Sigmoid colon (tissue), 7 donors: ENCODE measurements around the gene TMEM135. TPM values are rescaled to one million over a fixed set of nuclear protein-coding genes. Genes with fewer than 3 reads are reported as not detected.
A peak's percentile ranks its signal among the peaks of the same experiment; 100 is the strongest.

Source experiments
- DNase-seq: peaks from one replicate; pipeline ENCODE4 v3.0.0-alpha.2; 2019
- H3K27ac ChIP-seq, 4 donors: fragments of 200-600 bp; sonication (generic); one replicate each; pipeline ENCODE4 v1.5.1; 2016 to 2019; ENCODE audit warnings: mild to moderate bottlenecking in 1 of 4
- H3K27me3 ChIP-seq, 3 donors: fragments of 200-600 bp; sonication (generic); one replicate each; pipeline ENCODE4 v1.5.1; 2019; ENCODE audit warnings: mild to moderate bottlenecking in 1 of 3
- H3K36me3 ChIP-seq, 4 donors: fragments of 200-600 bp; sonication (generic); one replicate each; pipeline ENCODE4 v1.5.1; 2016 to 2019
- H3K4me1 ChIP-seq, 4 donors: fragments of 200-600 bp; sonication (generic); one replicate each; pipeline ENCODE4 v1.5.1; 2017 to 2019
- H3K4me3 ChIP-seq, 4 donors: fragments of 200-600 bp; sonication (generic); one replicate each; pipeline ENCODE4 v1.5.1; 2017 to 2019; ENCODE audit warnings: mild to moderate bottlenecking in 2 of 4, moderate library complexity in 1 of 4
- H3K9me3 ChIP-seq, 4 donors: fragments of 200-600 bp in 3 of 4; sonication (generic) in 3 of 4; one replicate each; pipeline versions ENCODE4 v1.5.1 to v1.6.1; 2013 to 2019
- EP300 ChIP-seq, 4 donors: sonication (generic); formaldehyde crosslinking; IDR thresholded peaks; one replicate each; pipeline ENCODE4 v1.6.1; 2017; ENCODE audit warnings: antibody characterized with exemption in 4 of 4
- POLR2A ChIP-seq, 2 donors: fragments of 450-650 bp; IDR thresholded peaks; one replicate each; pipeline ENCODE4 v1.6.1; 2016; ENCODE audit warnings: antibody characterized with exemption in 2 of 2, mild to moderate bottlenecking in 2 of 2, moderate library complexity in 2 of 2
- POLR2AphosphoS5 ChIP-seq, 4 donors: sonication (generic); formaldehyde crosslinking; IDR thresholded peaks; one replicate each; pipeline ENCODE4 v1.6.1; 2017; ENCODE audit warnings: antibody characterized with exemption in 4 of 4
- WGBS, 2 donors: extraction: QIAGEN DNeasy Blood & Tissue Kit; methylation state at CpG; one replicate each; pipeline ENCODE4 v1.1.7; 2013; 5-methylcytosine and 5-hydroxymethylcytosine counted together
- intact Hi-C: fragments of 100-400 bp; cut with DNase I; formaldehyde crosslinking; loops from one replicate; pipeline ENCODE4 v1.15.1; 2023
- polyA plus RNA-seq, 3 donors: library from polyadenylated mRNA; stranded (reverse); fragments of 200-250 nt; gene quantifications; one replicate each; pipeline ENCODE4 v1.2.3, GENCODE V29; 2013
- total RNA-seq, 4 donors: library from RNA; depleted of rRNA; stranded (reverse); fragments of >200 nt; gene quantifications; one replicate each; pipeline ENCODE4 v1.1.0, GENCODE V29; 2016
- TF ChIP-seq, protein P1 (sequence below), 4 experiments: fragments of 450-650 bp in 3 of 4; fragments of 200-600 bp in 1 of 4; IDR thresholded peaks; one replicate each; pipeline ENCODE4 v1.5.1; 2016 to 2019; ENCODE audit warnings: antibody characterized with exemption in 4 of 4, mild to moderate bottlenecking in 3 of 4, moderate library complexity in 2 of 4
- donor health status: healthy with polysubstance abuse.
- donor health status: Bipolar disorder and iron deficiency.
- donor health status: healthy.

Gene TMEM135
- total and polyA plus RNA-seq, 7 donors, result 4.8 to 36.2 (median 20.0) TPM

GRCh38 chr11:87301785-87302540, 264.2 kb downstream of the TMEM135 start:
- DNase-seq, result no peak
- 42 to 43% methylated on average over 2 of the region's 2 CpGs for WGBS, 2 donors
- peaks cover 0 to 10% (median 8%) of the 10 kb centered on the region in 4 donors for H3K4me1 ChIP-seq
- TF ChIP-seq, protein P1, sequence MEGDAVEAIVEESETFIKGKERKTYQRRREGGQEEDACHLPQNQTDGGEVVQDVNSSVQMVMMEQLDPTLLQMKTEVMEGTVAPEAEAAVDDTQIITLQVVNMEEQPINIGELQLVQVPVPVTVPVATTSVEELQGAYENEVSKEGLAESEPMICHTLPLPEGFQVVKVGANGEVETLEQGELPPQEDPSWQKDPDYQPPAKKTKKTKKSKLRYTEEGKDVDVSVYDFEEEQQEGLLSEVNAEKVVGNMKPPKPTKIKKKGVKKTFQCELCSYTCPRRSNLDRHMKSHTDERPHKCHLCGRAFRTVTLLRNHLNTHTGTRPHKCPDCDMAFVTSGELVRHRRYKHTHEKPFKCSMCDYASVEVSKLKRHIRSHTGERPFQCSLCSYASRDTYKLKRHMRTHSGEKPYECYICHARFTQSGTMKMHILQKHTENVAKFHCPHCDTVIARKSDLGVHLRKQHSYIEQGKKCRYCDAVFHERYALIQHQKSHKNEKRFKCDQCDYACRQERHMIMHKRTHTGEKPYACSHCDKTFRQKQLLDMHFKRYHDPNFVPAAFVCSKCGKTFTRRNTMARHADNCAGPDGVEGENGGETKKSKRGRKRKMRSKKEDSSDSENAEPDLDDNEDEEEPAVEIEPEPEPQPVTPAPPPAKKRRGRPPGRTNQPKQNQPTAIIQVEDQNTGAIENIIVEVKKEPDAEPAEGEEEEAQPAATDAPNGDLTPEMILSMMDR (IDR thresholded peaks at IDR 0.05), result no peak
- TF ChIP-seq POLR2AphosphoS5 (IDR thresholded peaks at IDR 0.05) (no peak), POLR2A (IDR thresholded peaks at IDR 0.05) (no peak), EP300 (IDR thresholded peaks at IDR 0.05) (no peak)
- H3K4me3 ChIP-seq, result no peak overlapping the region
- H3K9me3 ChIP-seq, result no peaks in the 10 kb centered on the region
- no peaks in the 10 kb centered on the region for H3K27me3 ChIP-seq
- no peak overlapping the region for H3K27ac ChIP-seq
- intact Hi-C loops, result no loop called here
- H3K36me3 ChIP-seq, result no peaks in the 10 kb centered on the region

DNA sequence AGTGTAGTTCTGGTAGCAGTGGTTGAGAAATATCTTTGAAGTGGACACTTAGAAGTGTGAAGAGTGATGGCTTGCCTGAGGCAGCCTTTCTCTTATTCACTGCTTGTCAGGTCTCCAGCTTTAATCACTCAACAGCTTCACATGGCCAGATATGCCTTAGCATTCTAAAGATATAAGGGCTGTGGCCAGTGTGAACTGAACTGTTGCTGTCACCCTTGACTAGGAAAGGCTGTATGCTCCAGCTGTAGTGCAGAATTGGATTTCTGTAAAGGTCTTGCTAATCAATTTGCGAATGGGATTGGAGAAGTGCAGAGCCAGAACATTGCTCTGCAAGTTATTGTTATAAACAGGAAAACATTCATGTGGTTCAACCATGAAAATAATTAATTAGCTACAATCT, 266.7 kb downstream of the TMEM135 start:
- Histone ChIP-seq H3K27ac (no peak overlapping the region), H3K4me3 (no peak overlapping the region), H3K36me3 (no peaks in the 10 kb centered on the region), H3K9me3 (no peaks in the 10 kb centered on the region), H3K4me1 (peaks cover 0 to 10% (median 8%) of the 10 kb centered on the region in 4 donors), H3K27me3 (no peaks in the 10 kb centered on the region)
- no peak for TF ChIP-seq EP300 (IDR thresholded peaks at IDR 0.05)
- no peak for TF ChIP-seq POLR2A (IDR thresholded peaks at IDR 0.05)
- TF ChIP-seq, protein P1 (IDR thresholded peaks at IDR 0.05), result no peak
- no peak for TF ChIP-seq POLR2AphosphoS5 (IDR thresholded peaks at IDR 0.05)
- no peak for DNase-seq
- intact Hi-C loops, result no loop called here
- WGBS, 2 donors, result 85 to 88% methylated on average over 1 of the region's 1 CpG

DNA sequence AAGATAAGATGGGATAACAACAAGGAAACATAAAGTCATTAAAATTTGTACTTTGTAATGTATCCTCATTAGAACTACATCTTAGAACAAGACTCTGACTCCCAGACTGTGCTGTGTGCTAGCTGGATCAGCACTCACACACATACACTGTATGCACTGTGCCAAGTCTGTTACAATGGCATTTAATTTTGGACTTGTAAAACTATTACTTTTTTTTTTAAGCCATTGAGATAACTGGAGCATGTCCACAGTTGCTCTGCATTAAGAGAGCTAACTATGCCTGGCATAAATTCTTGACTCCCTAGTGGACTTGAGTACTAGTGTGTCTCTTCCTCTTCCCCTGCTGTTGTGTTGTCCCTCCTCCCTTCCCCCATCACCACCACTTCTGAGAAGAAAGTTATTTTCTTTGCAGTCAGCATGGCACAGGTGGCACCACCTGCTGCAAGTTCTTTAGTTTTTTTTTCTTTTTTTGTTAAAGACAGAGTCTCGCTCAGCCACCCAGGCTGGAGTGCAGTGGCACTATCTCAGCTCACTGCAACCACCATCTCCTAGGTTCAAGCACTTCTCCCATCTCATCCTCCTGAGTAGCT, 268.6 kb downstream of the TMEM135 start:
- Histone ChIP-seq H3K36me3 (no peaks in the 10 kb centered on the region), H3K27me3 (no peaks in the 10 kb centered on the region), H3K4me3 (no peak overlapping the region), H3K27ac (no peak overlapping the region), H3K4me1 (peaks cover 0 to 10% (median 8%) of the 10 kb centered on the region in 4 donors), H3K9me3 (no peaks in the 10 kb centered on the region)
- intact Hi-C loops, result no loop called here
- no peak for TF ChIP-seq EP300 (IDR thresholded peaks at IDR 0.05)
- TF ChIP-seq POLR2A (IDR thresholded peaks at IDR 0.05), result no peak
- TF ChIP-seq, protein P1 (IDR thresholded peaks at IDR 0.05), result no peak
- no peak for TF ChIP-seq POLR2AphosphoS5 (IDR thresholded peaks at IDR 0.05)
- WGBS, 2 donors, result 89 to 96% methylated on average over 1 of the region's 1 CpG
- no peak for DNase-seq

DNA sequence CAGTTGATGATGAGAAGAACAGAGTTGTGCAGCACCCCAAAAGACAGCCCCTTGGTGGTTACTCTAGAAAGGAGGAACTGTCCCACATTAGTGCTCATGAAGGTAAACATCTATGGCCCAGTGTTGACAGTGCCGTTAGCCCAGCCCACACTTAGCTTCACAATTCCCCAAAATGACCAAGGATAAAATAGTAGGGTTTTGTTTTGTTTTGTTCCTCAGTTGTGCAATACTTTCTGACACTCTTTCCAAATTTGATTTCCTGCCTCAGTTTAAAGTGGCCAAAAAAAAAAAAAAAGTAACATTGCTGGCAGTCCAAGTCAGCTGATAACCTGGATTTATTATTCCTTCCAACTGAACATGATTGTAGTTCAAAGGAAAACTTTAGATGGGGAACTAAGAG, 269.4 kb downstream of the TMEM135 start:
- H3K4me1 ChIP-seq, result peaks cover 0 to 10% (median 8%) of the 10 kb centered on the region in 4 donors
- DNase-seq, result no peak
- peak overlapping the region in 1 of 4 donors; percentile 4 for H3K27ac ChIP-seq
- 79 to 80% methylated on average over 1 of the region's 1 CpG for WGBS, 2 donors
- no peak overlapping the region for H3K4me3 ChIP-seq
- no peaks in the 10 kb centered on the region for H3K27me3 ChIP-seq
- H3K36me3 ChIP-seq, result no peaks in the 10 kb centered on the region
- intact Hi-C loops, result no loop called here
- TF ChIP-seq, protein P1 (IDR thresholded peaks at IDR 0.05), result no peak
- no peak for TF ChIP-seq POLR2A (IDR thresholded peaks at IDR 0.05)
- no peak for TF ChIP-seq EP300 (IDR thresholded peaks at IDR 0.05)
- no peaks in the 10 kb centered on the region for H3K9me3 ChIP-seq
